Heart right ventricle (tissue), 16 donors: ENCODE data around the gene RASAL1. TPM values are rescaled to one million over a fixed set of nuclear protein-coding genes. Genes with fewer than 3 reads are reported as not detected.
A peak's percentile ranks its signal among the peaks of the same experiment; 100 is the strongest.

Source experiments
- ATAC-seq, 8 donors: fragments of 200-7000 bp; cut with Tn5 transposase; one replicate each; pipeline ENCODE4 v1.9.1; 2020; ENCODE audit warnings: mild to moderate bottlenecking in 8 of 8, moderate library complexity in 8 of 8, moderate number of reproducible peaks in 1 of 8
- DNase-seq, 2 donors: peaks; one replicate each; pipeline ENCODE4 v3.0.0-alpha.2; 2020
- H3K27ac ChIP-seq, 10 donors: fragments of 200-600 bp; sonication (generic) in 2 of 10; one replicate each; pipeline versions ENCODE4 v1.5.0 to v1.8.0; 2020 to 2022; ENCODE audit warnings: mild to moderate bottlenecking in 3 of 10
- H3K27me3 ChIP-seq, 7 donors: fragments of 200-600 bp; one replicate each; pipeline ENCODE4 v1.8.0; 2021 to 2022; ENCODE audit warnings: mild to moderate bottlenecking in 2 of 7
- H3K36me3 ChIP-seq, 9 donors: fragments of 200-600 bp; sonication (generic) in 1 of 9; one replicate each; pipeline versions ENCODE4 v1.5.0 to v1.8.0; 2020 to 2022; ENCODE audit warnings: mild to moderate bottlenecking in 2 of 9
- H3K4me1 ChIP-seq, 9 donors: fragments of 200-600 bp; sonication (generic) in 1 of 9; one replicate each; pipeline versions ENCODE4 v1.5.0 to v1.8.0; 2020 to 2022; ENCODE audit warnings: mild to moderate bottlenecking in 4 of 9
- H3K4me3 ChIP-seq, 10 donors: fragments of 200-600 bp; sonication (generic) in 2 of 10; one replicate each; pipeline versions ENCODE4 v1.5.0 to v1.8.0; 2020 to 2022; ENCODE audit warnings: mild to moderate bottlenecking in 7 of 10, moderate library complexity in 2 of 10
- H3K9me3 ChIP-seq, 11 donors: fragments of 200-600 bp in 10 of 11; sonication (generic) in 2 of 11; one replicate each; pipeline versions ENCODE4 v1.5.0 to v1.8.0; 2013 to 2022; ENCODE audit warnings: mild to moderate bottlenecking in 2 of 11, control low read depth in 1 of 11, moderate library complexity in 1 of 11
- CTCF ChIP-seq, 9 donors: fragments of 200-600 bp; sonication (generic) in 2 of 9; IDR thresholded peaks; one replicate each; pipeline versions ENCODE4 v1.5.0 to v1.8.0; 2021 to 2022; ENCODE audit warnings: antibody characterized with exemption in 9 of 9, mild to moderate bottlenecking in 5 of 9, moderate library complexity in 1 of 9
- WGBS, 2 donors: extraction: QIAGEN DNeasy Blood & Tissue Kit; methylation state at CpG; one replicate each; pipeline ENCODE4 v1.1.7; 2013; ENCODE audit warnings: inconsistent platforms in 1 of 2; 5-methylcytosine and 5-hydroxymethylcytosine counted together
- intact Hi-C, 10 donors: fragments of 100-400 bp; cut with DNase I; formaldehyde crosslinking; loops; one replicate each; pipeline versions ENCODE4 v1.11.1 to v1.14.2; 2022
- polyA plus RNA-seq, 2 donors: library from polyadenylated mRNA; stranded (reverse); fragments of 200-250 nt; gene quantifications; one replicate each; pipeline ENCODE4 v1.2.3, GENCODE V29; 2013
- total RNA-seq, 10 donors: library from RNA; stranded (reverse); fragmentation: NEBNext Ultra II Directional in 3 of 10; extraction: Animal tissue kit (Norgen Biotek cat#: 25700) in 3 of 10; gene quantifications; one replicate each; pipeline versions ENCODE4 v1.2.1 to v1.2.4, GENCODE V29; 2021 to 2023
- donor health status: Arrhythmogenic right ventricular cardiomyopathy.
- donor health status: ischemic (EF 13 %, LVEDD 7.1; RV severe dilation, severe dysfunction).
- donor health status: healthy with polysubstance abuse.
- donor health status: DM: no; HTN: yes; CAD: no.
- donor health status: DM: no; HTN: no; CAD: no.
- donor health status: ischemic (EF 25% LVEDD 6.9; RV normal size, moderate dysfunction).
- donor health status: ischemic (EF 25% LVEDD 5.7; RV mildly dilated, moderate dysfunction).
- donor health status: healthy.
- donor health status: DM: yes; HTN: yes; CAD: no.
- donor health status: Ischemic cardiomyopathy.
- donor health status: ischemic (EF 35%, LVEDD 5.7; RV mildly dilated, moderate dysfunction).
- donor health status: nonischemic (EF 11% LVEDD 7.7; RV severe dilation, severe dysfunction).
- donor health status: DM: yes; HTN: yes; CAD: no.
- donor health status: PGD.
- donor health status: ischemic (EF 29% LVEDD 5.4; RV normal size, mild dysfunction).
- donor health status: nonischemic (EF 23%, LVEDD 6.1; RV moderate dilation, normal function).

The RASAL1 gene
- total and polyA plus RNA-seq, 12 donors, result not detected

GRCh38 chr12:113055594-113056380, 79.8 kb downstream of the RASAL1 start:
- no peak for TF ChIP-seq CTCF (IDR thresholded peaks at IDR 0.05)
- ATAC-seq, result peak in 3 of 8 donors; percentile 20 to 52 (median 24)
- no peaks in the 10 kb centered on the region for H3K36me3 ChIP-seq
- 47 to 51% methylated on average over 13 of the region's 13 CpGs for WGBS, 2 donors
- H3K9me3 ChIP-seq, result no peaks in the 10 kb centered on the region
- peak overlapping the region in 8 of 10 donors; percentile 44 to 66 (median 60) for H3K4me3 ChIP-seq
- H3K27ac ChIP-seq, result no peak overlapping the region
- intact Hi-C loops, result loop anchor here in 3 of 10 donors (5.0 to 10.0 kb wide), 2 partner anchors 37 to 99 kb away; no protein-coding TSS in a partner anchor
- peaks cover 0 to 16% (median 14%) of the 10 kb centered on the region in 9 donors for H3K4me1 ChIP-seq
- peaks cover 0 to 77% (median 46%) of the 10 kb centered on the region in 7 donors for H3K27me3 ChIP-seq
- no peak for DNase-seq

GRCh38 chr12:113054948-113055486, 80.5 kb downstream of the RASAL1 start:
- Histone ChIP-seq H3K4me1 (peaks cover 0 to 16% (median 14%) of the 10 kb centered on the region in 9 donors), H3K9me3 (no peaks in the 10 kb centered on the region), H3K27me3 (peaks cover 0 to 74% (median 48%) of the 10 kb centered on the region in 7 donors), H3K36me3 (no peaks in the 10 kb centered on the region), H3K27ac (no peak overlapping the region), H3K4me3 (no peak overlapping the region)
- 66 to 76% methylated on average over 4 of the region's 4 CpGs for WGBS, 2 donors
- intact Hi-C loops, result loop anchor here in 5 of 10 donors (5.0 to 10.0 kb wide), 3 partner anchors 37 to 100 kb away; no protein-coding TSS in a partner anchor
- ATAC-seq (no peak), DNase-seq (no peak)
- no peak for TF ChIP-seq CTCF (IDR thresholded peaks at IDR 0.05)

- H3K27me3 ChIP-seq, result peaks cover 0 to 68% (median 35%) of the 10 kb centered on the region in 7 donors
- H3K4me3 ChIP-seq, result no peak overlapping the region
- H3K36me3 ChIP-seq, result no peaks in the 10 kb centered on the region
- ATAC-seq (no peak), DNase-seq (no peak)
- no peak for TF ChIP-seq CTCF (IDR thresholded peaks at IDR 0.05)
- intact Hi-C loops, result loop anchor here in 4 of 10 donors (5.0 to 10.0 kb wide), 2 partner anchors 100 to 102 kb away; no protein-coding TSS in a partner anchor
- 57 to 63% methylated on average over 4 of the region's 4 CpGs for WGBS, 2 donors
- H3K27ac ChIP-seq, result no peak overlapping the region
- H3K4me1 ChIP-seq, result peaks cover 0 to 12% (median 9%) of the 10 kb centered on the region in 9 donors
- no peaks in the 10 kb centered on the region for H3K9me3 ChIP-seq
Measured at GRCh38 chr12:113052326-113052725, 83.2 kb downstream of the RASAL1 start.

- intact Hi-C loops, result loop anchor here in 4 of 10 donors (5.0 to 10.0 kb wide), 2 partner anchors 101 to 103 kb away; no protein-coding TSS in a partner anchor
Measured at GRCh38 chr12:113051759-113052158, 83.8 kb downstream of the RASAL1 start.

More at GRCh38 chr12:113051759-113052158, 83.8 kb downstream of the RASAL1 start:
- Histone ChIP-seq H3K36me3 (no peaks in the 10 kb centered on the region), H3K4me1 (peaks cover 0 to 6% (median 5%) of the 10 kb centered on the region in 9 donors), H3K27me3 (peaks cover 0 to 62% (median 30%) of the 10 kb centered on the region in 7 donors), H3K27ac (no peak overlapping the region), H3K9me3 (no peaks in the 10 kb centered on the region), H3K4me3 (no peak overlapping the region)
- no peak for TF ChIP-seq CTCF (IDR thresholded peaks at IDR 0.05)
- WGBS, 2 donors, result 87 to 89% methylated on average over 4 of the region's 4 CpGs
- DNase-seq (no peak), ATAC-seq (no peak)
